H9 (cell line): ENCODE data around the gene MAPK4. TPM values are rescaled to one million over a fixed set of nuclear protein-coding genes. Genes with fewer than 3 reads are reported as not detected.

ENCODE experiments used
- DNase-seq: peaks from one replicate; pipeline ENCODE4 v3.0.0-alpha.2; 2017
- H2AFZ ChIP-seq: one replicate; pipeline ENCODE4 v1.6.1; 2013; ENCODE audit warnings: mild to moderate bottlenecking, low read length, control low read depth, moderate library complexity
- H2AK5ac ChIP-seq: 2 replicates; pipeline ENCODE4 v1.6.1; 2013; ENCODE audit warnings: low read length, control low read depth, mixed read lengths; ENCODE audit not compliant: insufficient read length
- H2BK120ac ChIP-seq: one replicate; pipeline ENCODE4 v1.6.1; 2013; ENCODE audit warnings: low read depth, mild to moderate bottlenecking, low read length, control low read depth, inconsistent platforms; ENCODE audit not compliant: poor library complexity, severe bottlenecking
- H2BK12ac ChIP-seq: 2 replicates; pipeline ENCODE4 v1.6.1; 2013; ENCODE audit warnings: low read length, control low read depth, mixed read lengths, low read depth; ENCODE audit not compliant: insufficient read length
- H2BK15ac ChIP-seq: 2 replicates; pipeline ENCODE4 v1.6.1; 2013; ENCODE audit warnings: low read depth, low read length, control low read depth
- H2BK20ac ChIP-seq: one replicate; pipeline ENCODE4 v1.6.1; 2013; ENCODE audit warnings: low read depth, mild to moderate bottlenecking, low read length, control low read depth, inconsistent platforms; ENCODE audit not compliant: poor library complexity, severe bottlenecking
- H2BK5ac ChIP-seq: 2 replicates; pipeline ENCODE4 v1.6.1; 2013; ENCODE audit warnings: low read length, control low read depth, mixed read lengths; ENCODE audit not compliant: insufficient read length
- H3K14ac ChIP-seq: 2 replicates; pipeline ENCODE4 v1.6.1; 2013; ENCODE audit warnings: low read length, control low read depth; ENCODE audit not compliant: insufficient read depth
- H3K18ac ChIP-seq: 2 replicates; pipeline ENCODE4 v1.6.1; 2013; ENCODE audit warnings: low read depth, mild to moderate bottlenecking, mixed read lengths, low read length, control low read depth; ENCODE audit not compliant: insufficient read length
- H3K23ac ChIP-seq: 2 replicates; pipeline ENCODE4 v1.6.1; 2013; ENCODE audit warnings: low read length, control low read depth, mixed read lengths, low read depth; ENCODE audit not compliant: insufficient read length
- H3K23me2 ChIP-seq: 2 replicates; pipeline ENCODE4 v1.6.1; 2013; ENCODE audit warnings: low read depth, mild to moderate bottlenecking, mixed read lengths, low read length, control low read depth; ENCODE audit not compliant: insufficient read length, poor library complexity, severe bottlenecking
- H3K27ac ChIP-seq: 2 replicates; pipeline ENCODE4 v1.5.1; 2013; ENCODE audit warnings: low read length, control low read depth, mixed read lengths, low read depth; ENCODE audit not compliant: insufficient read length
- H3K27me3 ChIP-seq: 2 replicates; pipeline ENCODE4 v1.6.1; 2013; ENCODE audit warnings: low read length, control low read depth, inconsistent platforms; ENCODE audit not compliant: insufficient read depth
- H3K4ac ChIP-seq: 2 replicates; pipeline ENCODE4 v1.6.1; 2013; ENCODE audit warnings: low read depth, mild to moderate bottlenecking, control low read depth, inconsistent platforms, low read length, moderate library complexity
- H3K4me1 ChIP-seq: 2 replicates; pipeline ENCODE4 v1.6.1; 2013; ENCODE audit warnings: low read length, control low read depth, inconsistent platforms; ENCODE audit not compliant: insufficient read depth
- H3K4me2 ChIP-seq: 2 replicates; pipeline ENCODE4 v1.6.1; 2013; ENCODE audit warnings: low read length, control low read depth, mixed read lengths; ENCODE audit not compliant: insufficient read length, insufficient read depth
- H3K56ac ChIP-seq: 2 replicates; pipeline ENCODE4 v1.6.1; 2013; ENCODE audit warnings: low read depth, mild to moderate bottlenecking, mixed read lengths, low read length, control low read depth; ENCODE audit not compliant: insufficient read length
- H3K79me1 ChIP-seq: 2 replicates; pipeline ENCODE4 v1.6.1; 2013; ENCODE audit warnings: low read depth, mild to moderate bottlenecking, moderate library complexity, low read length, control low read depth, inconsistent platforms; ENCODE audit not compliant: insufficient read depth, poor library complexity, severe bottlenecking
- H3K79me2 ChIP-seq: 2 replicates; pipeline ENCODE4 v1.6.1; 2013; ENCODE audit warnings: low read length, control low read depth, inconsistent platforms; ENCODE audit not compliant: insufficient read depth
- H3K9ac ChIP-seq: 2 replicates; pipeline ENCODE4 v1.6.1; 2013; ENCODE audit warnings: low read length, control low read depth, mixed read lengths; ENCODE audit not compliant: insufficient read length; ENCODE audit errors: extremely low read depth
- H3K9me3 ChIP-seq: one replicate; pipeline ENCODE4 v1.6.1; 2013; ENCODE audit warnings: low read depth, low read length, inconsistent platforms; ENCODE audit not compliant: control insufficient read depth
- H3T11ph ChIP-seq: one replicate; pipeline ENCODE4 v1.6.1; 2013; ENCODE audit warnings: mild to moderate bottlenecking, low read length, control low read depth, inconsistent platforms
- H4K20me1 ChIP-seq: one replicate; pipeline ENCODE4 v1.6.1; 2013; ENCODE audit not compliant: control insufficient read depth, insufficient read length, insufficient read depth
- H4K5ac ChIP-seq: 2 replicates; pipeline ENCODE4 v1.6.1; 2013; ENCODE audit warnings: low read depth, mild to moderate bottlenecking, mixed read lengths, low read length, control low read depth; ENCODE audit not compliant: insufficient read length
- H4K8ac ChIP-seq: replicated peaks from 2 replicates; pipeline ENCODE4 v1.6.1; 2013; ENCODE audit warnings: low read length, control low read depth, mixed read lengths, low read depth; ENCODE audit not compliant: insufficient read length
- H4K91ac ChIP-seq: 2 replicates; pipeline ENCODE4 v1.6.1; 2013; ENCODE audit warnings: low read depth, mild to moderate bottlenecking, moderate library complexity, mixed read lengths, low read length, control low read depth; ENCODE audit not compliant: insufficient read length
- H3K27ac Mint-ChIP-seq, 3 experiments: 2 replicates in 2 of 3; 3 replicates in 1 of 3; pipeline ENCODE4 v1.8.0; 2020 to 2021; ENCODE audit warnings: mixed read lengths in 3 of 3, mild to moderate bottlenecking in 1 of 3, moderate library complexity in 1 of 3
- H3K27me3 Mint-ChIP-seq: 2 replicates; pipeline ENCODE4 v1.8.0; 2021; ENCODE audit warnings: low read depth, mild to moderate bottlenecking, moderate library complexity, mixed read lengths
- H3K36me3 Mint-ChIP-seq, 3 experiments: 2 replicates in 2 of 3; 3 replicates in 1 of 3; pipeline ENCODE4 v1.8.0; 2020 to 2021; ENCODE audit warnings: low read depth in 3 of 3, mixed read lengths in 3 of 3; ENCODE audit not compliant: insufficient read depth in 1 of 3
- H3K4me1 Mint-ChIP-seq, 2 experiments: 2 replicates each; pipeline ENCODE4 v1.8.0; 2020; ENCODE audit warnings: mixed read lengths in 2 of 2
- H3K4me3 Mint-ChIP-seq, 2 experiments: 2 replicates in 1 of 2; 3 replicates in 1 of 2; pipeline ENCODE4 v1.8.0; 2020 to 2021; ENCODE audit warnings: mild to moderate bottlenecking in 2 of 2, mixed read lengths in 2 of 2, moderate library complexity in 1 of 2
- H3K9me3 Mint-ChIP-seq, 2 experiments: 2 replicates in 1 of 2; 3 replicates in 1 of 2; pipeline ENCODE4 v1.8.0; 2020; ENCODE audit warnings: mild to moderate bottlenecking in 2 of 2, mixed read lengths in 2 of 2, moderate library complexity in 1 of 2
- CTCF ChIP-seq: fragments of 200-600 bp; sonication (generic); conservative IDR thresholded peaks from 3 replicates; pipeline ENCODE4 v1.8.0; 2021; ENCODE audit warnings: antibody characterized with exemption, mild to moderate bottlenecking
- WGBS: extraction: QIAGEN DNeasy Blood & Tissue Kit; methylation state at CpG from one replicate; pipeline ENCODE4 v1.1.7; 2013; ENCODE audit warnings: missing lambda C conversion rate, low lambda C conversion rate, mixed read lengths; ENCODE audit not compliant: insufficient read length; ENCODE audit errors: extremely low coverage; 5-methylcytosine and 5-hydroxymethylcytosine counted together
- total RNA-seq: library from RNA; stranded (reverse); gene quantifications from 2 replicates; pipeline ENCODE4 v1.2.1, GENCODE V29; 2021

Gene MAPK4
- total RNA-seq, 1 experiment from 2014 or later, result 1.6 TPM

GRCh38 chr18:50621366-50621765 is 61.5 kb downstream of the MAPK4 start:
- no peak overlapping the region for H2BK120ac ChIP-seq
- no peaks in the 10 kb centered on the region; a peak in 1 of 5 replicates for H3K9me3 Mint-ChIP-seq
- no peak overlapping the region for H3K4me3 Mint-ChIP-seq
- no peak overlapping the region for H3K56ac ChIP-seq
- H2AFZ ChIP-seq, result no peak overlapping the region
- H3K23ac ChIP-seq, result no peak overlapping the region
- H3K27me3 ChIP-seq, result no peaks in the 10 kb centered on the region
- H3K4me2 ChIP-seq, result no peak overlapping the region
- H3K9ac ChIP-seq, result no peak overlapping the region
- no peak overlapping the region for H3K14ac ChIP-seq
- no peaks in the 10 kb centered on the region for H3K79me1 ChIP-seq
- no peak overlapping the region for H3K4ac ChIP-seq
- no peaks in the 10 kb centered on the region for H3K79me2 ChIP-seq
- H3K27ac ChIP-seq, result no peak overlapping the region
- no peak overlapping the region for H4K8ac ChIP-seq
- H2BK5ac ChIP-seq, result no peak overlapping the region
- no peaks in the 10 kb centered on the region for H4K20me1 ChIP-seq
- H4K91ac ChIP-seq, result no peak overlapping the region
- H3K4me1 Mint-ChIP-seq, result no peaks in the 10 kb centered on the region
- no peak overlapping the region for H3K18ac ChIP-seq
- no peak overlapping the region for H3K27ac Mint-ChIP-seq
- DNase-seq, result no peak
- no peaks in the 10 kb centered on the region for H3K4me1 ChIP-seq
- H3K36me3 Mint-ChIP-seq, result peaks cover 0 to 4% (median 3%) of the 10 kb centered on the region in 3 experiments; a peak in 3 of 7 replicates
- no peak overlapping the region for H2BK20ac ChIP-seq
- H4K5ac ChIP-seq, result no peak overlapping the region
- TF ChIP-seq CTCF, result no peak
- H2BK12ac ChIP-seq, result no peak overlapping the region
- H3T11ph ChIP-seq, result no peak overlapping the region
- H2BK15ac ChIP-seq, result no peak overlapping the region
- peaks cover 6% of the 10 kb centered on the region for H3K27me3 Mint-ChIP-seq
- no CpG with 5 or more reads among the region's 2 CpGs for WGBS
- H3K9me3 ChIP-seq, result no peaks in the 10 kb centered on the region
- H2AK5ac ChIP-seq, result no peak overlapping the region
- no peaks in the 10 kb centered on the region for H3K23me2 ChIP-seq
